RWPE2 (cell line): ENCODE measurements around the gene ATP13A4.

Experiments
- ATAC-seq: fragments of 200-7000 bp; cut with Tn5 transposase; 3 replicates; pipeline ENCODE4 v1.9.1; 2021; ENCODE audit warnings: low read depth
- DNase-seq: peaks from one replicate; pipeline ENCODE4 v3.0.0-alpha.2; 2020; ENCODE audit warnings: low spot score
- H3K27ac ChIP-seq: fragments of 450-650 bp; 2 replicates; pipeline ENCODE4 v1.5.1; 2017; ENCODE audit warnings: mild to moderate bottlenecking; ENCODE audit not compliant: poor library complexity, severe bottlenecking
- H3K27me3 ChIP-seq: fragments of 250-450 bp; sonication (Bioruptor Pico); 2 replicates; pipeline ENCODE4 v1.5.1; 2021; ENCODE audit warnings: mild to moderate bottlenecking, moderate library complexity; ENCODE audit not compliant: insufficient read depth, poor library complexity, severe bottlenecking
- H3K36me3 ChIP-seq: fragments of 250-450 bp; sonication (Bioruptor Pico); 2 replicates; pipeline ENCODE4 v1.5.1; 2020; ENCODE audit warnings: low read depth, mild to moderate bottlenecking, moderate library complexity
- H3K4me1 ChIP-seq: fragments of 250-450 bp; sonication (Bioruptor Pico); 2 replicates; pipeline ENCODE4 v1.5.1; 2021; ENCODE audit warnings: mild to moderate bottlenecking, moderate library complexity; ENCODE audit not compliant: insufficient read depth, poor library complexity, severe bottlenecking
- H3K4me3 ChIP-seq: fragments of 250-450 bp; sonication (Bioruptor Pico); 2 replicates; pipeline ENCODE4 v1.5.1; 2021; ENCODE audit warnings: mild to moderate bottlenecking, moderate library complexity; ENCODE audit not compliant: severe bottlenecking
- H3K9me3 ChIP-seq: fragments of 250-450 bp; sonication (Bioruptor Pico); 2 replicates; pipeline ENCODE4 v1.5.1; 2021; ENCODE audit warnings: mild to moderate bottlenecking, moderate library complexity; ENCODE audit not compliant: severe bottlenecking
- CTCF ChIP-seq: fragments of 450-650 bp; IDR thresholded peaks from one replicate; pipeline ENCODE4 v1.5.1; 2017; ENCODE audit warnings: mild to moderate bottlenecking, moderate library complexity; ENCODE audit not compliant: poor library complexity, severe bottlenecking

Gene ATP13A4

GRCh38 chr3:193377591-193377990 is 177.1 kb downstream of the ATP13A4 start:
- ATAC-seq = no peak
- Histone ChIP-seq H3K36me3 (no peaks in the 10 kb centered on the region), H3K4me1 (no peaks in the 10 kb centered on the region), H3K4me3 (no peak overlapping the region), H3K27me3 (peaks cover 3% of the 10 kb centered on the region), H3K9me3 (no peaks in the 10 kb centered on the region), H3K27ac (no peak overlapping the region)
- DNase-seq = no peak
- TF ChIP-seq CTCF = no peak

- no peaks in the 10 kb centered on the region for H3K9me3 ChIP-seq
- H3K27me3 ChIP-seq = peaks cover 3% of the 10 kb centered on the region
- TF ChIP-seq CTCF = no peak
- no peak overlapping the region for H3K27ac ChIP-seq
- H3K4me1 ChIP-seq = no peaks in the 10 kb centered on the region
- H3K36me3 ChIP-seq = no peaks in the 10 kb centered on the region
- no peak for ATAC-seq
- H3K4me3 ChIP-seq = no peak overlapping the region
- DNase-seq = no peak
Measured at GRCh38 chr3:193375614-193376013, 179.1 kb downstream of the ATP13A4 start.

- H3K4me3 ChIP-seq = no peak overlapping the region
- H3K36me3 ChIP-seq = no peaks in the 10 kb centered on the region
- no peak for TF ChIP-seq CTCF
- H3K9me3 ChIP-seq = no peaks in the 10 kb centered on the region
- ATAC-seq (no peak), DNase-seq (no peak)
- H3K4me1 ChIP-seq = no peaks in the 10 kb centered on the region
- peaks cover 3% of the 10 kb centered on the region for H3K27me3 ChIP-seq
- H3K27ac ChIP-seq = no peak overlapping the region
Measured at GRCh38 chr3:193372783-193373182, 181.9 kb downstream of the ATP13A4 start.

GRCh38 chr3:193367868-193368267 is 186.8 kb downstream of the ATP13A4 start:
- no peaks in the 10 kb centered on the region for H3K9me3 ChIP-seq
- TF ChIP-seq CTCF = no peak
- no peak for DNase-seq
- H3K4me3 ChIP-seq = no peak overlapping the region
- H3K4me1 ChIP-seq = no peaks in the 10 kb centered on the region
- H3K27ac ChIP-seq = no peak overlapping the region
- peaks cover 11% of the 10 kb centered on the region for H3K27me3 ChIP-seq
- no peak for ATAC-seq
- no peaks in the 10 kb centered on the region for H3K36me3 ChIP-seq

- Histone ChIP-seq H3K27me3 (peaks cover 15% of the 10 kb centered on the region), H3K9me3 (no peaks in the 10 kb centered on the region), H3K27ac (no peak overlapping the region), H3K36me3 (no peaks in the 10 kb centered on the region), H3K4me3 (no peak overlapping the region), H3K4me1 (no peaks in the 10 kb centered on the region)
- TF ChIP-seq CTCF = no peak
- DNase-seq = no peak
- no peak for ATAC-seq
Measured at GRCh38 chr3:193357291-193357690, 197.4 kb downstream of the ATP13A4 start.
